GM12874 (cell line): ENCODE data around the gene VWA5B1.

Experiments used
- TF ChIP-seq, protein P1 (sequence below): IDR thresholded peaks from 2 replicates; pipeline ENCODE4 v1.5.1; 2011; ENCODE audit warnings: low read depth, mild to moderate bottlenecking, control low read depth, low read length, moderate library complexity; ENCODE audit not compliant: insufficient read depth

VWA5B1 gene

DNA sequence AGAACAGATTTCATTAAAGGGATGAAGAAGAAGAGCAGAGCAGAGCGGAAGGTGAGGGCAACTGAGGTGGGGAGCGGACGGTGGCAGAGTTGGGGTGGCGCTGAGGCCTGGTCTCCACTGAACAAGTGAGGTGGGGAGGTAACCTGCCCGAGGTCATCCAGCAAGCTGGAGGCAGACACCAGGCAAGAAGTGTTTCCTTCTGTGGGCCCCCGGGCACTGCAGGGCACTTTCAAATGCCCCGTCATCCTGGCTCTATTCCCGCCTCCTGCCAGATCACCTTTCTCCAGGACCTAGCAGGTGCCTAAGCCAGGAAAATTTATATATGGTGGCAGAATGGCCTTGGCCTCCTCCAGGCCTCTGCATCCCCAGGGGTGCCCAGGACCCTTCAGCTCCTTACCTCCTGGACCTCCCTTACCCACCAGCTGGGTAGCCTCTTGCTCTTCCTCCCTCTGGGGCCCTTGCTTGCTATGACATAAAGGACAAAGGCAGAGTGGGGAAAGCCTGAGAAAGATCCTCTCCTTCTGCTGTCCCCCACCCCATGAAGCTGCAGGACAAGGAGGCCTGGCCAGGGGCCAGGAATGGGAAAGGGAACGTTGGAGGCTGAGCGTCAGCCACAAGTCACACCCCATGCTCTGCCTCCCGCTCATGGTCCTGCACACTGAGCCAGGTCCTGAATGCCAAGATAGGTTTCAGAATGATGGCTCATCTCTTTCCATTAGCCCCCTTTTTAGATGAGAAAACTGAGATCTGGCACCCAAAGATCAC is 29.0 kb downstream of the VWA5B1 start:
- TF ChIP-seq, protein P1, sequence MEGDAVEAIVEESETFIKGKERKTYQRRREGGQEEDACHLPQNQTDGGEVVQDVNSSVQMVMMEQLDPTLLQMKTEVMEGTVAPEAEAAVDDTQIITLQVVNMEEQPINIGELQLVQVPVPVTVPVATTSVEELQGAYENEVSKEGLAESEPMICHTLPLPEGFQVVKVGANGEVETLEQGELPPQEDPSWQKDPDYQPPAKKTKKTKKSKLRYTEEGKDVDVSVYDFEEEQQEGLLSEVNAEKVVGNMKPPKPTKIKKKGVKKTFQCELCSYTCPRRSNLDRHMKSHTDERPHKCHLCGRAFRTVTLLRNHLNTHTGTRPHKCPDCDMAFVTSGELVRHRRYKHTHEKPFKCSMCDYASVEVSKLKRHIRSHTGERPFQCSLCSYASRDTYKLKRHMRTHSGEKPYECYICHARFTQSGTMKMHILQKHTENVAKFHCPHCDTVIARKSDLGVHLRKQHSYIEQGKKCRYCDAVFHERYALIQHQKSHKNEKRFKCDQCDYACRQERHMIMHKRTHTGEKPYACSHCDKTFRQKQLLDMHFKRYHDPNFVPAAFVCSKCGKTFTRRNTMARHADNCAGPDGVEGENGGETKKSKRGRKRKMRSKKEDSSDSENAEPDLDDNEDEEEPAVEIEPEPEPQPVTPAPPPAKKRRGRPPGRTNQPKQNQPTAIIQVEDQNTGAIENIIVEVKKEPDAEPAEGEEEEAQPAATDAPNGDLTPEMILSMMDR = no peak

DNA sequence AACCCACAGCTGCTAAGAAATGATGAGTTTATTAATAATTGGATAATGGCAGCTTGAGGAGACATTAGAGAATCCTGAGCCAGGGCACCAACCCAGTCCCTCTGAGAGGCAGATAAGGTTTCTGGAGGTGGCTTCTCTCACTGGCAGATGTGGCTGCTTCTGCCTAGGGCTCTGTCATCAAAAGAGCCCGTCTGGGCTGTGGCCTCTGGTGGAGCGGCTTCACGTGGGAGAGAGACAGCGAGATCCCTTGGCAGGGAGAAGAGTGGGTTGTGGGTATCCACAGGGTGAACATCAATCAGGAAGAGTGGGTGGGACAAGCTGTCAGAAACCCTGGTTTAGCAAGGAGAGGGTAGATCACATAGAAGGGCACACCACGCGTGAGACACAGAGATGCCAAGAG is 30.0 kb downstream of the VWA5B1 start:
- TF ChIP-seq, protein P1 = no peak

DNA sequence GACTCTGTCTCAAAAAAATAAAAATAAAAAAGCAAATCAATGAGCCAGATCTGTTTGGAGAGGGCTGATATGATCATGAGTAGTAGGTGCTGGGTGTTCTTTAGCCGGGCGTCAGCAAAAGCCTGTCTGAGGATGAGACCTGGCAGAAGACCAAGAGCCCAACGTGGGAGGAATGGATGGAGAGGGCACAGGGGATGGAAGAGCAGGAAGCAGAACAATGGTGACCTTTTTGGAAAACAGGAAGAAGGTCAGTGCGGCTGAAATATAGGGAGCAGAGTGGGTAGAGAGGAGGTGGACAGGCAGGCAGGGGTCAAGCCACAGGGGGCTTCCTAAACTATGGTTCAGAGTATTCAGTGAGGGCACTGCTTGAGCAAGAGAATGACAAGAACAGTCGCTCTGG is 30.9 kb downstream of the VWA5B1 start:
- TF ChIP-seq, protein P1 = no peak

DNA sequence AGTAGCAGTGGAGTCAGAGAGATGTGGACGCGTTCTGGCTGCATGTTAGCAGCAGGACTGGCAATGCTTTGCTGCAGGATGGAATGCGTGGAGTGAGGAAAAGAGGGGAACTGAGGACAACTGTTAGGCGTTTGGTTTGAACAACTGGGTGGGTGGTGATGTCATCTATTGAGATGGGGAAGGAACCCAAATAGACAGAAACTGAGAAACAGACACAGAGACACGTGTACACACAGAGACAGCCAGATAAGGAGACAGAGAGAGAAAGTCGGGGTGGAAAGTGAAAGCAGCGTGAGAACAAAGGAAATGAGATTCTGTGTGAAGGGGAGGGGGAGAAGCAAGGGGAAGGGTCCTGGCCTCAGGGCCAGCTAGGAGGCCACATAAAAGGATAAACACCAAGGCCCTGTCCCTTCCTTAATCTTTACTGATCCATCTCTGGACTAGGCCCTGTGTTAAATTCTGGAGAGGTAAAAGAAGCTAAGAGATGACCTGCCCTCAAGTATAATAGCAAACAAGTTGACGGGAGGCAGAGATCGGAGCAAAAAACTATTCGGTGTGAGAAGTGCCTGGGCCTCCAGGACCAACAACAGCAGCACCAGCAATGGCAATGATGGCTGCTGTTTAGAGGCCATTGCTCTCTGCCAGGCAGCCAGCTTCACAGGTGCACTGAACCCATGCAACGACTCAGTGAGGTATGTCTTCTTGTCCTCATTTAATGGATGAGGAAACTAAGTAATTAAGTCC is 31.6 kb downstream of the VWA5B1 start:
- TF ChIP-seq, protein P1 = no peak

DNA sequence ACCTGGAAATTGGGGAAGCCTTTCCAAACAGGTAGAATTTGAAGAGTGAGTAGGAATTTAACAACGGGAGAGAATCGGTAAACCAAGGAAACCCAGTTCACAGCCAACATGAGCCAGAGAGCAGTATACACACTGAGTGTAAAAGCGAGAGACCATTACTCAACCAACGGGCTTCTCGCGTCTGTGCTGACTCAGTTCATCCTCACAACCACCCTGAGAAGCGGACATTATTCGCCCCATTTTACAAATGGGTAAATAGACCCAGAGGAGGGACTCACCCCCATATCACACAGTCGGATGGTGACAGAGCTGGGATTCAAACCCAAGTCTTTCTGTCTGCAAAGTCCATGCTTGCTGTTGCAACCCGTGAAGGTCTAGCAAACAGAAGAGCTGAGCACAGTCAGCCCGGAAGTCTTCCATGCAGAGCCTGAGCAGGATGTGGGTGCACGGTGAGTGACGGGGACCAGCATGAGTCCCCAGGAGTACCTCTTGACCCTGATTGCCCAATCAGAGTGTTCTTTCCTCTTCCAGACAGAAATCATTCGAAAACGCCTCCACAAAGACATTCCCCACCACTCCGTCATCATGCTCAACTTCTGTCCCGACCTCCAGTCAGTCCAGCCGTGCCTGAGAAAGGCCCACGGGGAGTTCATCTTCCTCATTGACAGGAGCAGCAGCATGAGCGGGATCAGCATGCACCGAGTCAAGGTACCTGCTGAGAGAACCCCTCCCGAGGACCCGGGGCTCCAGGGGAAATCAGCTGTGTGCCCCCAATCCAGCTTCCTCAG is 32.3 kb downstream of the VWA5B1 start:
- TF ChIP-seq, protein P1 = no peak

DNA sequence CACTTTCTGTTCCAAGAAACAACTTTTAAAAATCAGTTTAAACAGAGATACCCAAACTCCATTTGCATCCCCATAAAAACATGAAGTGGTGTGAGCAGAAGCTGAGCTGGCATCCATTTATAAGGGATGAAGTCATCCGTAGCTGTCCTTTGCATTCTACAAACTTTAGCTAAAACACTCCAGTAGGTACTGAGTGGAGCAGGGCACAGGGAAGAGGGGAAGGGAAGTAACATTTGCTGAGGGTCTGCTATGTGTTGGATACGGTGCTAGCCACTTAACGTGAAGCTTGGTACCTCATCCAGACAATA is 32.9 kb downstream of the VWA5B1 start:
- TF ChIP-seq, protein P1 = no peak

DNA sequence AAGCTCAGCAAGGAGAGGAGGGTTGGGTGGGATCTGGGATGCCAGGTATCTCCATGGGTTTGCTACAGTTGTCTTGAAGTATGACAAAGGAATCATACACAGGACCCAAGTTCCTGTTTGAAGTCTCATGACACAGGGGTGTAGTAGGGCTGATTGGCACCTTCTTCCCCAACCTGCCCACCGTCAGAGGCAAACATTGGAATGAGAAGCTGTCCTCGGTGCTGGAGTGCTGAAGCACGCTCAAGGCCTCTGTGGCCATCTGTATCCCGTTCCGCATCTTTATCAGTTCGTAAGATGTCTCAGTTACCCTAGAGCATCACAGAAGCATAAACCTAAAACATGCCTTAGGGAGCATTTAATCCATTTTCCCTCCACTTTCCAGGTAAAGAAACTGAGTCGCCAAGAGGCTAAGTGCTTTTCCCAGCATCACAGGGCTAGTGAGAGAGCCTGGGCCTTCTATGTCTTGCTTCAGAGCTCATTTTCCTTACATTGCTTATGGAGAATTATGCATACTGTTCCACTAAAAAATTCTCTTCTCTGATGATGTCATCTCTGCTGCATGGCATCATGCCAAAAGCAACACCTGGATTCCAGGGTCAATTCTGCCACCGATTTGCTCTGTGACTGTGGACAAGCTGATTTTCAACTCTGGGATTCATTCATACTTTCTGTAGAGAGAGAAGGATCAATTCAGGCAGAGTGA is 34.2 kb downstream of the VWA5B1 start:
- TF ChIP-seq, protein P1 = no peak
